Colon (tissue), 2 donors: ENCODE results near the gene CPEB4.
A peak's percentile ranks its signal among the peaks of the same experiment; 100 is the strongest.

Experiments
- FAIRE-seq: peaks from 2 replicates; lab custom pipeline; 2012; peaks lifted over from hg19 to GRCh38; lab: Jason Lieb, UNC
- donor health status: control.
- donor health status: control.

The CPEB4 gene

GRCh38 chr5:173887610-173888472 is at the start of gene CPEB4:
TSS of gene CPEB4 (plus strand) at chr5:173888349. CDS start at chr5:173889734, 1,385 bp downstream.
- peak; percentile 58 for FAIRE-seq

- FAIRE-seq, result no peak
These were observed 48.9 kb upstream of the CPEB4 start for GRCh38 chr5:173839117-173839713.

- no peak for FAIRE-seq
These were observed 47.8 kb upstream of the CPEB4 start for GRCh38 chr5:173840111-173840983.

GRCh38 chr5:173841710-173842109 is 46.4 kb upstream of the CPEB4 start:
- no peak for FAIRE-seq

GRCh38 chr5:173843794-173844193 is 44.4 kb upstream of the CPEB4 start:
- FAIRE-seq, result no peak

- FAIRE-seq, result no peak
These were observed 42.8 kb upstream of the CPEB4 start for GRCh38 chr5:173845321-173845720.

GRCh38 chr5:173846929-173847501 is 41.1 kb upstream of the CPEB4 start:
- no peak for FAIRE-seq

GRCh38 chr5:173848986-173849596 is 39.1 kb upstream of the CPEB4 start:
- FAIRE-seq, result no peak

- no peak for FAIRE-seq
These were observed 38.2 kb upstream of the CPEB4 start for GRCh38 chr5:173849908-173850307.

- no peak for FAIRE-seq
These were observed 37.5 kb upstream of the CPEB4 start for GRCh38 chr5:173850659-173851058.

GRCh38 chr5:173851595-173852243 is 36.4 kb upstream of the CPEB4 start:
- FAIRE-seq, result no peak

GRCh38 chr5:173852790-173853359 is 35.3 kb upstream of the CPEB4 start:
- FAIRE-seq, result no peak

- FAIRE-seq, result no peak
These were observed 34.6 kb upstream of the CPEB4 start for GRCh38 chr5:173853370-173854131.

- FAIRE-seq, result no peak
These were observed 32.8 kb upstream of the CPEB4 start for GRCh38 chr5:173855162-173855994.

- FAIRE-seq, result no peak
These were observed 32.0 kb upstream of the CPEB4 start for GRCh38 chr5:173855995-173856656.

- FAIRE-seq, result no peak
These were observed 30.9 kb upstream of the CPEB4 start for GRCh38 chr5:173857234-173857633.

GRCh38 chr5:173858021-173858669 is 30.0 kb upstream of the CPEB4 start:
- no peak for FAIRE-seq
